DND-41 (cell line): ENCODE data around the gene CCDC178.

Source experiments
- EZH2 ChIP-seq: IDR thresholded peaks from 3 replicates; pipeline ENCODE4 v1.6.1; 2012; ENCODE audit warnings: borderline replicate concordance, low read depth, mild to moderate bottlenecking, moderate library complexity, low read length, inconsistent platforms; ENCODE audit not compliant: severe bottlenecking
- TF ChIP-seq, protein P1 (sequence below): IDR thresholded peaks from 2 replicates; pipeline ENCODE4 v1.5.1; 2012; ENCODE audit warnings: borderline replicate concordance, low read length, moderate library complexity, mild to moderate bottlenecking; ENCODE audit not compliant: poor library complexity, severe bottlenecking; ENCODE audit errors: extremely low read depth

DNA sequence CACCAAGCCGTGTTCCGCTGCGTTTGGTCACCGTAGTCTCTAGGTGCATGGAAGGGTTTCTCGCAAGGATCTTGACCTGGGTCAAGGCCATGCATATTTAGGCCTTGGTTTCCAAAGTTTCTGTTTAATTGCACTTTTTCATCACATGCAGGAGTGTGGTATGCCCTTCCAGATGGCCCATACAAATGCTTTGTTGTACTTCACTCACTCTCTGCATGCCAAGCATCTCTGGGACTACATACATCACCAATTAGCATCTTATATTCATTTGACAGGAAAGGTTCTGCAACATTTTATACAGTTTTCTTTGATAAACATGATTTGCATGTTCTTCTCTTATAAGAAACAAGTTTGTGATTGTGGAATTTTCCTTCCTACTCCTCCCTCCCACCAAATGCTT lies 534.9 kb downstream of the CCDC178 start:
- TF ChIP-seq EZH2 = no peak
- TF ChIP-seq, protein P1, sequence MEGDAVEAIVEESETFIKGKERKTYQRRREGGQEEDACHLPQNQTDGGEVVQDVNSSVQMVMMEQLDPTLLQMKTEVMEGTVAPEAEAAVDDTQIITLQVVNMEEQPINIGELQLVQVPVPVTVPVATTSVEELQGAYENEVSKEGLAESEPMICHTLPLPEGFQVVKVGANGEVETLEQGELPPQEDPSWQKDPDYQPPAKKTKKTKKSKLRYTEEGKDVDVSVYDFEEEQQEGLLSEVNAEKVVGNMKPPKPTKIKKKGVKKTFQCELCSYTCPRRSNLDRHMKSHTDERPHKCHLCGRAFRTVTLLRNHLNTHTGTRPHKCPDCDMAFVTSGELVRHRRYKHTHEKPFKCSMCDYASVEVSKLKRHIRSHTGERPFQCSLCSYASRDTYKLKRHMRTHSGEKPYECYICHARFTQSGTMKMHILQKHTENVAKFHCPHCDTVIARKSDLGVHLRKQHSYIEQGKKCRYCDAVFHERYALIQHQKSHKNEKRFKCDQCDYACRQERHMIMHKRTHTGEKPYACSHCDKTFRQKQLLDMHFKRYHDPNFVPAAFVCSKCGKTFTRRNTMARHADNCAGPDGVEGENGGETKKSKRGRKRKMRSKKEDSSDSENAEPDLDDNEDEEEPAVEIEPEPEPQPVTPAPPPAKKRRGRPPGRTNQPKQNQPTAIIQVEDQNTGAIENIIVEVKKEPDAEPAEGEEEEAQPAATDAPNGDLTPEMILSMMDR = no peak
